ENCODE results near the gene TBL3.

- TF ChIP-seq SALL2 (tag by site-specific recombination; IDR thresholded peaks at IDR 0.05; ENCODE audit: borderline replicate concordance) (no peak), ZBTB8A (tag by site-specific recombination; IDR thresholded peaks at IDR 0.05) (no peak), ZNF629 (tag by site-specific recombination; IDR thresholded peaks at IDR 0.05) (no peak), CTCF (tag by site-specific recombination; IDR thresholded peaks at IDR 0.05) (no peak), PBX3 (CRISPR knock-in tag; IDR thresholded peaks at IDR 0.05) (no peak), ZBTB7A (tag by site-specific recombination; IDR thresholded peaks at IDR 0.05; ENCODE audit: low read depth) (no peak), ZNF404 (tag by site-specific recombination; IDR thresholded peaks at IDR 0.05) (no peak), MZF1 (tag by site-specific recombination; IDR thresholded peaks at IDR 0.05; ENCODE audit: borderline replicate concordance) (no peak), ZBTB49 (tag by site-specific recombination; IDR thresholded peaks at IDR 0.05; ENCODE audit: low read depth) (no peak), ZNF707 (tag by site-specific recombination; IDR thresholded peaks at IDR 0.05) (no peak)
- TF ChIP-seq, protein P1, sequence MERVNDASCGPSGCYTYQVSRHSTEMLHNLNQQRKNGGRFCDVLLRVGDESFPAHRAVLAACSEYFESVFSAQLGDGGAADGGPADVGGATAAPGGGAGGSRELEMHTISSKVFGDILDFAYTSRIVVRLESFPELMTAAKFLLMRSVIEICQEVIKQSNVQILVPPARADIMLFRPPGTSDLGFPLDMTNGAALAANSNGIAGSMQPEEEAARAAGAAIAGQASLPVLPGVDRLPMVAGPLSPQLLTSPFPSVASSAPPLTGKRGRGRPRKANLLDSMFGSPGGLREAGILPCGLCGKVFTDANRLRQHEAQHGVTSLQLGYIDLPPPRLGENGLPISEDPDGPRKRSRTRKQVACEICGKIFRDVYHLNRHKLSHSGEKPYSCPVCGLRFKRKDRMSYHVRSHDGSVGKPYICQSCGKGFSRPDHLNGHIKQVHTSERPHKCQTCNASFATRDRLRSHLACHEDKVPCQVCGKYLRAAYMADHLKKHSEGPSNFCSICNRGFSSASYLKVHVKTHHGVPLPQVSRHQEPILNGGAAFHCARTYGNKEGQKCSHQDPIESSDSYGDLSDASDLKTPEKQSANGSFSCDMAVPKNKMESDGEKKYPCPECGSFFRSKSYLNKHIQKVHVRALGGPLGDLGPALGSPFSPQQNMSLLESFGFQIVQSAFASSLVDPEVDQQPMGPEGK (tag by site-specific recombination; IDR thresholded peaks at IDR 0.05): no peak
- TF ChIP-seq, protein P2, sequence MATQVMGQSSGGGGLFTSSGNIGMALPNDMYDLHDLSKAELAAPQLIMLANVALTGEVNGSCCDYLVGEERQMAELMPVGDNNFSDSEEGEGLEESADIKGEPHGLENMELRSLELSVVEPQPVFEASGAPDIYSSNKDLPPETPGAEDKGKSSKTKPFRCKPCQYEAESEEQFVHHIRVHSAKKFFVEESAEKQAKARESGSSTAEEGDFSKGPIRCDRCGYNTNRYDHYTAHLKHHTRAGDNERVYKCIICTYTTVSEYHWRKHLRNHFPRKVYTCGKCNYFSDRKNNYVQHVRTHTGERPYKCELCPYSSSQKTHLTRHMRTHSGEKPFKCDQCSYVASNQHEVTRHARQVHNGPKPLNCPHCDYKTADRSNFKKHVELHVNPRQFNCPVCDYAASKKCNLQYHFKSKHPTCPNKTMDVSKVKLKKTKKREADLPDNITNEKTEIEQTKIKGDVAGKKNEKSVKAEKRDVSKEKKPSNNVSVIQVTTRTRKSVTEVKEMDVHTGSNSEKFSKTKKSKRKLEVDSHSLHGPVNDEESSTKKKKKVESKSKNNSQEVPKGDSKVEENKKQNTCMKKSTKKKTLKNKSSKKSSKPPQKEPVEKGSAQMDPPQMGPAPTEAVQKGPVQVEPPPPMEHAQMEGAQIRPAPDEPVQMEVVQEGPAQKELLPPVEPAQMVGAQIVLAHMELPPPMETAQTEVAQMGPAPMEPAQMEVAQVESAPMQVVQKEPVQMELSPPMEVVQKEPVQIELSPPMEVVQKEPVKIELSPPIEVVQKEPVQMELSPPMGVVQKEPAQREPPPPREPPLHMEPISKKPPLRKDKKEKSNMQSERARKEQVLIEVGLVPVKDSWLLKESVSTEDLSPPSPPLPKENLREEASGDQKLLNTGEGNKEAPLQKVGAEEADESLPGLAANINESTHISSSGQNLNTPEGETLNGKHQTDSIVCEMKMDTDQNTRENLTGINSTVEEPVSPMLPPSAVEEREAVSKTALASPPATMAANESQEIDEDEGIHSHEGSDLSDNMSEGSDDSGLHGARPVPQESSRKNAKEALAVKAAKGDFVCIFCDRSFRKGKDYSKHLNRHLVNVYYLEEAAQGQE (tag by site-specific recombination; IDR thresholded peaks at IDR 0.05): no peak
Observed at GRCh38 chr16:1987198-1987597, 15.3 kb downstream of the TBL3 start.

Measured in HEK293 (cell line).